ENCODE data around the gene FAM13B. TPM values are rescaled to one million over a fixed set of nuclear protein-coding genes. Genes with fewer than 3 reads are reported as not detected.

FAM13B gene
- total RNA-seq, 4 donors from 2014 or later = 18.7 to 46.7 (median 23.0) TPM

Small RNA genes within 50 kb of the gene (small RNA-seq; reads per million reads assigned to genes)
- gene RNU6-1148P = 0 reads per million in 4 donors

Other genes with a start within 250 kb of the FAM13B start
- 1 to 10 TPM in 3 of 4 donors, not detected in 1; 2.9 to 7.1 (median 5.9) TPM for gene MYOT, start 165.2 kb downstream of the FAM13B start, total RNA-seq
- gene PKD2L2, start 143.6 kb downstream of the FAM13B start, total RNA-seq = not detected
- not detected for gene WNT8A, start 51.0 kb upstream of the FAM13B start, total RNA-seq
- gene NME5, start 106.3 kb upstream of the FAM13B start, total RNA-seq = not detected
- 100 to 1,000 TPM in 1 of 4 donors, 10 to 100 TPM in 3; 31.0 to 168 (median 47.7) TPM for gene BRD8, start 145.6 kb upstream of the FAM13B start, total RNA-seq
- 1 to 10 TPM in 3 of 4 donors, not detected in 1; 1.9 to 5.0 (median 1.9) TPM for gene KIF20A, start 146.0 kb upstream of the FAM13B start, total RNA-seq
- 10 to 100 TPM in 3 of 4 donors, 1 to 10 TPM in 1; 2.6 to 90.9 (median 12.8) TPM for gene CDC23, start 180.2 kb upstream of the FAM13B start, total RNA-seq
- 1 to 10 TPM in 1 of 4 donors, under 1 TPM in 2, not detected in 1; 0.48 to 3.4 (median 0.55) TPM for gene GFRA3, start 241.5 kb upstream of the FAM13B start, total RNA-seq

Data from transverse colon (tissue), 4 donors.